DLD1 (cell line): ENCODE data around the gene ZNF283.

Experiments used
- in situ Hi-C: cut with HindIII; loops from 2 replicates; pipeline ENCODE4 v1.10.0; 2017; ENCODE audit warnings: low sequenced_read_pairs

Gene ZNF283

GRCh38 chr19:43826787-43827754, at the start of gene ZNF283:
ZNF283 (plus strand) TSS chr19:43827321; CDS start chr19:43833505, 6,184 bp downstream.
- in situ Hi-C loops = no loop called here

DNA sequence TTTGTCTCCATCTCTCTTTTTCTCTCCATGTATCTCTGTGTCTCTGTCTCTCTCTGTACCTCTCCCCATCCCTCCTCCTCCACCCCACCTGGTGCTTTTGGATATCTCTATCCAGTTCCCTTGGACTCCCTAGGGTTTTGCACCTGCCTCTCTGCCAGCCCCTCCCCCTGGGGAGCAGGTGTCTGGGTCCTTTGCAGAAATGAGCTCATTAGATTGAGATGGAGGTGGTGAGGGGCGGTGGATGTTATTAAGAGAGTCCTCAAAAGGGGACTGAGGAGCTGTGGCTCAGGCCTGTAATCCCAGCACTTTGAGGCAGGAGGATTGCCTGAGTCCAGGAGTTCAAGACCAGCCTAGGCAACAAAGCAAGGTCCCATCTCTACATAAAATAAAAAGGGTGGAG, 48.5 kb upstream of the ZNF283 start:
- in situ Hi-C loops = no loop called here

DNA sequence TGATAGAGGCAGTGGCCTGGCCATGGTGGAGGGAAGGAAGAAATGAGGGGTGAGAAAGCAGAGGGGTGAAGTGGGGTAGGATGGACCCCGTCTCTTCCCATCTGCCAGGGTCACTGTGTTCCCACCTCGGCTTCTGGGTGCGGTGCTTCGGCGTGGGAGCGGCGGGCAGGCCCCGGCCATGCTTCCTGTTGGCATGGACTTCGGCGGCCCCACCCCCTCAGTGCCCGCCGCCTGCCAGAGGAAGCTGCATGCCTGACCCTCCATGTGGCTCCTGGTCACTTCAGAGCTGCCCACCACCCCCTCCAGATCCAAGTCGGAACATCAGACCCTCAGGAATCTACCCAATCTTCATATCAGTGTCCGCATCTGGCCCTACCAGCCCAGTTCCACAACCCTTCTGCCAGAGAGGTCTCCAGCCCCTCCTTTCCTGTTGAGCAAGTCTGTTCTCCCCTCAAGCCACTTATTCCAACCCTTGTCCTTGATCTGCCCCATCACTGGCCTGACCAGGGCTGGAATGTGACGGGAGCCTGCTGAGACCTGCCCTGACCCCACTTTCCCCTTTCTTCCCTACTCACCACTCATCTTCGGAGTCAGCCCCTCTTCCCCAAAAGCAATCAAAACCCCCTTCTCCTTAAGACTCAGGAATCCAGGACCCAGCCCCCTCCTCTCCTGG, 47.8 kb upstream of the ZNF283 start:
- in situ Hi-C loops = no loop called here

GRCh38 chr19:43779820-43780219, 47.3 kb upstream of the ZNF283 start:
- in situ Hi-C loops = no loop called here

DNA sequence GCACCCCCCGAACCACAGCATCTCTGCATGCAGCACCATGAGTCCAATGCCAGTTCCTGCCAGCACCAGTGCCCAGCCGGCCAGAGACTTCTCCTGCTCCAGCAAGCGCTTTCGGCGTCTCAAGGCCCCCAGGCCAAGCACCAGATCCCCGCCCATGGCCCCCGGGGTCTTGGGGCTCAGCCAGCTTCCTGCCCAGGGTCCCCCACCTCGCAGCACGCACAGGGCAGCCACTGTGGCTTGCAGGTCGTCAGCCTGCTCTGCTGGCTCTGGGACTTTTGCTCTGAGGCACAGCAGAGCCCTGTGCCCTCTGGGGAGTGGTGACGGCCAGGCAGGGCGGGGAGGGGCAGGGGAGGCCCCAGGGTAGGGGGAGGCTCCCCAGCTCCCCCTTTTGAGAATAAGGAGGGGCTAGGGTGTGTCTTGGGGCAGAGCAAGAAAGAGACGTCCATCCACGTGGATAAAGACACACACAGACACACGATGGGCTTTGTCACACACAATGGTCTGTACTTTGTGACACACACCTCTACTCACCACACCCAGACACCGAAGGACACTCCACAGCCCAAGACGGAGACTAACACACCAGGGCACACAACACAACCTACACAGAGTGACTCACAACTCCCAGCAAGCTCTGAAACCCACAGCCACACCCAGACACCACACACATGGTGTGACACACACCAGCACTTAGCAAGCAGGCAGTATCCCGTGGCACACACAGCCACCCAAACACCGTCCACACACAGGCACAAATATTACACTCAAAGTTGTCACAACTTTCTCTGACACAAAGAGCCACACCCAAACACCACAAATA, 46.2 kb upstream of the ZNF283 start, which contains the start of gene KCNN4:
KCNN4 (minus strand) TSS at position 268 of the 820 bp plus-strand sequence; CDS start at position 156, 112 bp downstream.
- in situ Hi-C loops = no loop called here

DNA sequence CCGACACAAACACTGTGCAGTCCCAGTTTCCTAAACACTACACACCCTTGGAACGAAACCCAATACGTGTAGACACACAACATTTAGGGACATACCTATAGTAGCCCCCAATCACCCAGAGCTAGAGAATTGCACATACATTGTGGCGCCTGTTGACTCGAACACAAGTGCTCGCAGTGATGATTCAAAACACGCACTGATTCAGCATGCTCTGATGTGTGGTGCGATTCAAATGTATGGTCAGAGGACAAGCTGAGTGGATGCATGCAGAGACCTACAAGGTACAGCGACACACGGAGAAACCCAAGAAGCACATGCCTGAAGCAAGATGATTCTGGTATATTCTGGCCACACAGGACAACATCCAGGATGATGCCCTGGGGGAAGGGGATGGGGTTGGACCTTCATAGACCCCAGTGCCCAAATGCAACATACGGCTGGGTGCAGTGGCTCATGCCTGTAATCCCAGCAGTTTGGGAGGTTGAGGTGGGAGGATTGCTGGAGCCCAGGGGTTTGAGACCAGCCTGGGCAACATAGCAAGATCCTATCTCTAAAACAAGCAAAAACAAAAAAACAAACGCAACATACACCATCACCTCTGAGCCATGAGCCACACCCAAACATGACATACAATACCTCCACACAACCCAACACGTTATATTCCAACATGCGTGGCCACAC, 45.4 kb upstream of the ZNF283 start:
- in situ Hi-C loops = no loop called here

- in situ Hi-C loops = no loop called here
These were observed 44.8 kb upstream of the ZNF283 start for GRCh38 chr19:43782311-43782660.

DNA sequence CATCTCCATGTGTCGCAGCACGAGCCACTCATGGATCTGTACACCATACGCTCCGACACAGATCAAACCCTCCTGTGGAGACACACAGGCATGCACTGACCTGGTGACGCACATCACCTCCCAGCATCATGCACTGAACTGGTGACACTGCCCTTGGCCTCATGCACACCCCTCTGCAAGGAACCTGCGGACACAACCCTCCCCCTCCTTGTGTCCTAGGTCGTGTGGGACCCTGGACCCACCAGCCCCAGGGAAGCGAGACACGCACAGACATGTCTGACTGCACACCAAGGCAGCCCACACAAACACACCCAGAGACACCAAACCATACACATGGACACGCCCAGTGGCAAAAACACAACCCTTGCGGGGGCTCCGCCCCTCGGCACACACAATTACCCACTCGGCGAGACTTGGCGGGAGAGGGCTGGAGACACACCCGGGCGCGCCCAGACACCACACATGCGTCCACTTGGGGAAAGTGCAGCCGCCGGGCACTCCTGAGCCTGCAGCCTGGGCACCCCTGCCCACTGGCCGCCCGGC, 44.4 kb upstream of the ZNF283 start:
- in situ Hi-C loops = no loop called here

GRCh38 chr19:43783636-43784035, 43.5 kb upstream of the ZNF283 start:
- in situ Hi-C loops = no loop called here

DNA sequence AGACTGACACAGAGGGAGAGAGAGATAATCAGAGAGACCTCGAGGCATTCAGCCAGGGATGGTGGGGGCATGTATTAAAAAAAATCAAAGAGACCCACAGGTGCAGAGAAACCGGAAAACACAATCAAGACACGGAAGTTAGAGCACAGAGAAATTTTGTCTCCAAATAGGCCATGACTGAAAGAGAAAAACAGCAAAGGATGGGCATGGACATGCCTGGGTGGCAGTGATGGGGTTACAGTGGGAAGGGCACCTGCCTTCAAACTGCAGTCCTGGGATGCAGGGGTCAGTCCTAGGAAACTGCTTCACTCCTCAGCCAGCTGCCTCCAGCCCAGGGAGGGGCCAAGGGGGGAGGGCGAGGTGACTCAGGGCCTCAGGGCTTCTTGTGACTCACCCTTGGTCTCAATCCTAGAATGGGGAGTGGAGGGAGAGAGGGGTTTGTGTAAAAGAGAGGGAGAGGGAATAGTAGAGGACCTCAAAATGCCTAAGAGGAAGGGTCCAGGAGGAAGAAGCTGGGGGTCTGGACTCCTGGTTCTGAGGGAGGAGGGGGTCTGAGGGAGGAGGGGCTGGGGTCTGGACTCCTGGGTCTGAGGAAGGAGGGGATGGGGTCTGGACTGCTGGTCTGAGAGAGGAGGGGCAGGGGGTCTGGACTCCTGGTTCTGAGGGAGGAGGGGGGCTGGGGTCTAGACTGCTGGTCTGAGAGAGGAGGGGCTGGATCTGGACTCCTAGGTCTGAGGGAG, 42.7 kb upstream of the ZNF283 start:
- in situ Hi-C loops = no loop called here

- in situ Hi-C loops = no loop called here
These were observed 41.9 kb upstream of the ZNF283 start for GRCh38 chr19:43784981-43785808.

DNA sequence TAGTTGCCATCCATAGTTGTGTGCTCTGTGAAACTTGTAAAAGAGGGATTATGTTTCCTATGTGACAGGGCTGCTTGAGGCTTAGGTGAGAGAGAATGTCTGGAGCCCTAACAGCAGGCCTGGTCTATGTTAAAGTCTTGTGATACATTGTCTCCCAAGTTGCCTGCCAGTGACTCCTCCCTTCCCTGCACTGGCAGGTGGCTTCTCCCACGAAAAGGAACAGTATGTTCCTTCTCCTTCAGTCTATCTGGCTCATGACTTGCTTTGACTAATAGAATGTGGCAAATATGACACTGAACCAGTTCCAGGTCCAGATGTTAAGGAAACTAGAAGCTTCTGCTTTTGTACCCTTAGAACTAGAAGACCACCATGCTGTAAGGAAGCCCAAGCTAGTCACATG, 40.5 kb upstream of the ZNF283 start:
- in situ Hi-C loops = no loop called here

GRCh38 chr19:43789029-43789428, 38.1 kb upstream of the ZNF283 start:
- in situ Hi-C loops = no loop called here

GRCh38 chr19:43790587-43790986, 36.5 kb upstream of the ZNF283 start:
- in situ Hi-C loops = no loop called here

DNA sequence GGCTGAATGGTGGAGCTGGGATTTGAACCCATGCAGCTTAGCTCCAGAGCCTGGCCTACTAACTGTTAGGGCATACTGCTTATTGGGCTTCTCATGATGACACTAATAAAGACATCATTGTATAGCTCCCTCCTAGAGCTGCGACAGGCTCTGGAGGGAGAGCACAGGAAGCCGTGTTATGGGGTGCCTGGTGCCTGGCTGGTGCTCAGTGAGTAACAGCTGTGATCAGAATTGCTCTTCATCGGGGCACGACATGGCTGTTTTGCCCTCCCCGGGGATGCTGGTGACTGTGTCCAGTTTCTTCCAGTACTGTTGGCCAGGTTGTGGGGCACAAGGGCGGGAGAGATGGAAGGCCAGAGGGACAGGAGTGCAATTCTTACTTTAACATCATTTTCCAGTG, 30.0 kb upstream of the ZNF283 start:
- in situ Hi-C loops = no loop called here

DNA sequence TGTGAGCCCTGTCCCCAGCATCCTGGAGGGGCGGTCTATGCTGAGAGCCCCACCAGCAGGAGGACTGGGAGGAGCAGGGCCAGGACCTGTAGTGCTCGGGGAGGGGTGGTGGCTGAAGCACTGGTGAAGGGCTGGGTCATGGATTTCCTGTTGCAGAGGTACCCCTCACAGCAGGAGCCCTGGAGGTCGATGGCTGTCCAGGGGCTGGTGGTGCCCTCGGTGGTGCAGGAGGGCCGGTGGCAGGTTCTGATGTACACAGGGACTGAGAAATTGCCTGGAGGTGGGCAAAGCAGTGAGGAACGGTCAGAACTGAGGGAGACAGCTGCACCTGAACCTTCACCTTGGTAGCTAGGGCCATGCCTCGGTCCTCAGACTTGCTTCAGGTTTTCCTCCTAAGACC, 29.6 kb upstream of the ZNF283 start:
- in situ Hi-C loops = no loop called here

- in situ Hi-C loops = no loop called here
These were observed 29.0 kb upstream of the ZNF283 start for GRCh38 chr19:43798026-43798545.

DNA sequence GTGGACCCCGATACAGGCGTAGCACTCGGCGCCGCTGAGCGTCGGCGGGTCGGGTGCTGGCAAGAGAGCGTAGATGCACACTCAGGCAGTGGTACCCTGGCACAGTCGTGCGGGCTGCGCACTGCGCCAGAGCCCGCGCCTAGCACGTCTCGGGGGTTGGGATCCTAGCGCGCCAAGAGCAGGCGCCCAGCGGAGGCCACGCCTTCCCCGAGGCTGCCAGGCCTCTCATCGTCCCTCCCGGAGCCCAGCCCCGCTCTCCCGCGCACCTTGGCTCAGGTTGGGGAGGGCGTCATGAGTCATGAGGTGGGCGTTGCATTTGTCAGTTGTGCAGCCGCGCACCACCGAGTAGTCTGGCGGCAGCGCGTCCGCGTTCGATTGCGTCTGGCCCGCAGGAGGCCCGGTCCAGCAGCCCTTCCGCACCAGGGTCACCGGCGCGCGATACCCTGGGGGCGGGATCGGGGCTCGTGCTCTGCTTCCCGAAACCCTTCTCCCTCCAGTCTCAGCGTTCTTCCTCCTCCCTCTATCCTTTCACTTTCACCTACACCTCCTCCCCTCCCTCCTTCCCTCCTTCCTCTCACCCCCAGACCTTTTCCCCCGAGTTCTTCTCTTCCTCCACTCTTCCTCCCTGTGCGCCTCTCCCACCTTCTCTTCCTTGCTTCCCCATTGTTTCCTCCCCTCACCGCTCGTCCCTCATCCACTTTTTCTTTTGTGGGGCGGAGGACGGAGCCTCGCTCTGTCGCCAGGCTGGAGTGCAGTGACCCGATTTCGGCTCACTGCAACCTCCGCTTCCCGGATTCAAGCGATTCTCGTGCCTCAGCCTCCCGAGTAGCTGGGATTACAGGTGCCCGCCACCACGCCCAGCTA, 28.3 kb upstream of the ZNF283 start:
- in situ Hi-C loops = no loop called here
